CD4-positive, alpha-beta T cell treated with Interleukin-6 at 100 ng/mL for 8 hours (primary cell): ENCODE data around the gene GDPD4.
A peak's percentile ranks its signal among the peaks of the same experiment; 100 is the strongest.

Source experiments
- DNase-seq: peaks from one replicate; pipeline ENCODE4 v3.0.0-alpha.2; 2020; ENCODE audit warnings: mixed read lengths, low spot score

The GDPD4 gene

GRCh38 chr11:77190331-77191075 lies 111.0 kb downstream of the GDPD4 start:
- DNase-seq = no peak

GRCh38 chr11:77189588-77190210 lies 111.8 kb downstream of the GDPD4 start:
- DNase-seq = no peak

GRCh38 chr11:77188633-77189491 lies 112.6 kb downstream of the GDPD4 start:
- no peak for DNase-seq

GRCh38 chr11:77187776-77188632 lies 113.5 kb downstream of the GDPD4 start:
- DNase-seq = peak; percentile 60

GRCh38 chr11:77187111-77187750 lies 114.3 kb downstream of the GDPD4 start:
- DNase-seq = no peak

DNA sequence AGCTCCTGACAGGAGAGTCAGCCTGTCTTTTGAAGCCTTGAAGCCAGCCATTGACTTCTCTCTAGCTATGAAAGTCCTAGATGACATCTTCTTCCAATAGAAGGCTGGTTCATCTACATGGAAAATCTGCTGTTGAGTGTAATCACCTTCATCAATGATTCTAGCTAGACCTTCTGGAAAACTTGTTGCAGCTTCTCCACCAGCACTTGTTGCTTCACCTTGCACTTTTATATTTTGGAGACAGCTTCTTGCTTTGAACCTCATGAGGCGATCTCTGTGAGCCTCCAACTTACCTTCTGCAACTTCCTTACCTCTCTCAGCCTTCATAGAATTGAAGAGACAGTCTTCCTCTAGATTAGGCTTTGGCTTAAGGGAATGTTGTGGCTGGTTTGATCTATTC lies 115.2 kb downstream of the GDPD4 start:
- no peak for DNase-seq

GRCh38 chr11:77184136-77184860 lies 117.2 kb downstream of the GDPD4 start:
- no peak for DNase-seq

- no peak for DNase-seq
Measured at GRCh38 chr11:77183431-77183984, 118.0 kb downstream of the GDPD4 start.

GRCh38 chr11:77182542-77183430 lies 118.7 kb downstream of the GDPD4 start:
- no peak for DNase-seq

- no peak for DNase-seq
Measured at GRCh38 chr11:77181799-77182541, 119.5 kb downstream of the GDPD4 start.

DNA sequence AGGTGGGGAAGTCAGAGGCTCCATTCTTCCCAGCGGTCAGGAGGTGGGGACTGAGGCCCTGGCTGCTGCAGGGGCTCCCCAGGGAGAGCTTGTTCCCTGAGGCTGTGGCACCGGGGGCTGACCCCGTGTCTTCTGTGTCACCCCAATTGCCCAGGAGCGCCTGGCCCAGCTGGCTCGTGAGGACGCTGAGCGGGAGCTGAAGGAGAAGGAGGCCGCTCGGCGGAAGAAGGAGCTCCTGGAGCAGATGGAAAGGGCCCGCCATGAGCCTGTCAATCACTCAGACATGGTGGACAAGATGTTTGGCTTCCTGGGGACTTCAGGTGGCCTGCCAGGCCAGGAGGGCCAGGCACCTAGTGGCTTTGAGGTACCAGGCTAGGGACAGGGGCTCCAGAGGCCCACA lies 120.3 kb downstream of the GDPD4 start:
- no peak for DNase-seq

- DNase-seq = no peak
Measured at GRCh38 chr11:77180346-77180745, 121.1 kb downstream of the GDPD4 start.

GRCh38 chr11:77179681-77180080 lies 121.8 kb downstream of the GDPD4 start:
- DNase-seq = no peak

GRCh38 chr11:77179048-77179447 lies 122.4 kb downstream of the GDPD4 start:
- DNase-seq = no peak

GRCh38 chr11:77178150-77178549 lies 123.3 kb downstream of the GDPD4 start:
- DNase-seq = no peak

- DNase-seq = no peak
Measured at GRCh38 chr11:77176996-77177395, 124.5 kb downstream of the GDPD4 start.

- DNase-seq = no peak
Measured at GRCh38 chr11:77175869-77176539, 125.5 kb downstream of the GDPD4 start.
